CD4-positive, alpha-beta T cell treated with Interleukin-12 subunit alpha and Interleukin-12 subunit beta, for 1 hour (primary cell): ENCODE data around the gene RAB40C.
"Not testable (repeated sequence)": the region's sequence is repeated elsewhere in the genome, so short reads cannot be mapped to it uniquely, and the experiment has no call there.

Source experiments
- DNase-seq: peaks from one replicate; pipeline ENCODE4 v3.0.0-alpha.2; 2020

The RAB40C gene

DNA sequence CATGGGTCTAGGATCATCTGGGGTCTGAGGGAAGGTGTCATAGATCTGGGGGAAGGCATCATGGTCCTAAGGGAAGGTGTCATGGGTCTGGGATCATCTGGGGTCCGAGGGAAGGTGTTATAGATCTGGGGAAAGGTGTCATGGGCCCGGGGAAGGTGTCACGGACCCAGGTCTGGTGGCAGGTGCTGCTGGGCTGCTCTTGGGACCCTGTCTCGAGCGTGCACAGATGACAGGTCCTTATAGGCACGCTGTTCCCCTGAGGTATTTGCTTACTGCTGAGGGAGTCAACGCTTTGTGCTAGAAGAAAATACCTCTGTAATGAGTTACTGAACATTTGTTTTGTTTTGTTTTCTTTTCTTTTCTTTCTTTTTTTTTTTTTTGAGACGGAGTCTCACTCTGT, 1.4 kb downstream of the RAB40C start:
- no peak for DNase-seq

DNA sequence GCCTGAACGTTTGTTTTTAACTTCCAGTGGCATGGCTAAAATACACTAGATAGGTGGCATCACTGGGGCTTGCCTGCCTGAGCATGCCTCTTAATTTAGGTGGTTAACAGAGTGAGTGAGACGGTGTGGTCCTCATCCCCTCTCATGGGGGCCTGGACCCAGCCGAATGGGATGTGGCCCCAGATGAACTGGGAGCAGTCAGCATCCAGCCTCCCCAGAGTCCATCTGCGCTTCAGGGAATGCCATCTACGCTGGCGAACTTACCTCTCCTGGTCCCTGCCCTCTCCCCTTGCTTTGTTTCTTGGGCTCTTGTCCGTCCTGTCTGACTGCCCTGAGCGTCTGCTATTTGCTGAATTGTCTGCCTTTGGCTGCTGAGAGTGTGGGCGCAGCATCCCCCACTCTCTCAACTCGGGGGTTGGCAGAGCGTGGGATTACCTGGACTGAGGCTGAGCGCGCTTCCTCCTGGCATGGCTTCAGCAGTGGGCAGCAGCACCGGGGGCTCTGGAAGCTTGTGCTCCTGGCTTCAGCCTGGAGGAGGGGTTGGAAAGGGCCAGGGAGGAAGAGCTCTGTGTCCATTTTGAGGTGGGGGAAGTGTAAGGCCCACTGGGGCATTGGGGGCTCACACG, 2.1 kb downstream of the RAB40C start:
- DNase-seq, result no peak

DNA sequence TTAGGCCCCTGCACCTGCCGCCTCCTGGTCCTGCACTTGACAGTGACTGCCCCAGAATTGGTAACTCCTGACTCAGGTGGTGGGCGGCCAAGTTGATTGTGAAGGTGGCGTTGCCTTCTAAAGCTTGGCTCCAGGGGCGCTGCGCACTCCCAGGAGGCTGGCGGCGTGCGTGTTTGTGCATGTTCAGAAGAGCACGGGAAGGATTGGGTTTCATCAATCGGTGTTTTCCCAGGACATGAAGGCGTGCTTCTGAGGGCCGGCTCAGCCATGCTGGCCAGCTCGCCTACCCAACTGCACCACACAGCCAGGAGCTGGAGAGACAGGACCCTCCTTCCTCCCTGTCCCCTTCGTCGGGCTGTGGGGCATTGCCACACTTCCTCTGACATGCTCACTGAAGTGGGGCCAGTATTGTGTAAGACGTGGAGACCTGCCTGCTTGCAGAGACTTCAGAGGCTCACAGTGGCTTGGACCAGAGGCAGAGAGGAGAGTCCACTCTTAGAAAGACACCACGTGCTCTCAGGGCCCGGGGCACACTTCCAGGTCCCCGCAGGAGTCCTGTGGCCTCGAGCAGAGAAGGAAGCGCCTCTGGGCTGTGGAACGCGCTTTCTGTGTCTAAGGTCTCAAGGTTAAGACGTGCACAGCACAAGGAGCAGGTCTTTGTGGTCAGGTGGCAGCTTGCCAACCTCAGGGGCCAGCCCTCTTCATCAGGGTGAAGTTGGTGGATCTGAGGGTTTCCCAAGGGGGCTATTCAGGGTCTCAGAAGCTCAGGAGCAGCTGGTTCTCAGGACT, 2.8 kb downstream of the RAB40C start:
- DNase-seq, result no peak

DNA sequence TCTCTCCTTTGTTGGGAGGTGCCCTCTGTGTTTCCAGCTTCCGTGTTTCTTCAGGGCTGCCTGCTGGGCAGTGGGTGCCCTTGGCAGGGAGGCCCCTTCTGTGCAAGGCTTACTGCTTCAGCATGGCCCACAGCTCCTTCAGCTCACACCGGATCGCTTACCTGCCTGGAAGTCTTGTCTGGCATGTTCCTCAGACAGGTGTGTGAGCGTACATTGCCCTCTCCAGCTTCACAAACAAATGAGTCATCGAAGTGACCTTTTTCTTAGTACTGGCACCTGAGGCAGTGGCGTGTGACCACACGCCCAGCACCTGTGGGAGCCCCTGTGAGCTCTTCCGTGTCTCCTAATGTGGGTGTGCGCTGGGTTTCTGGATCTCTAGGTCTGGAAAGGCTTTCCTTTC, 3.5 kb downstream of the RAB40C start:
- DNase-seq, result no peak

DNA sequence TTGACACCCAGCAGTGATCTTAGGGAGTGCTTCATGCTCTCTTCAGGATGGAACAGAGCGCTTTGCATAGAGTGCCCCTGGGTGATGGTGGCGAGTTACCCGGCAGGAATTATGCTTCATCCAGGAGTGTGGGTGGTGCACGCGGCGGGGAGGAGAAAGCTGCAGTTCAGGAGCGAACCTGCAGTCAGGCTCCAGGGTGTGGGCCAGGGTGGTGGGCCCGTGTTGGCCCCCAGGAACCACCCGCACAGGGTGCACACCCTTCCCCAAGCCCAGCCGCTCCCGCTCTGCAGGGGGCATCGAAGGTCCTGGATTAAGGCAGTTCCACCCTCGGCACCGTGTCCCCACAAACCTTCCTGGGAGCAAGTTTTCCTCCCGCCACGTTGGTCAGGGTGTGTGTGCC, 3.9 kb downstream of the RAB40C start:
- no peak for DNase-seq

DNA sequence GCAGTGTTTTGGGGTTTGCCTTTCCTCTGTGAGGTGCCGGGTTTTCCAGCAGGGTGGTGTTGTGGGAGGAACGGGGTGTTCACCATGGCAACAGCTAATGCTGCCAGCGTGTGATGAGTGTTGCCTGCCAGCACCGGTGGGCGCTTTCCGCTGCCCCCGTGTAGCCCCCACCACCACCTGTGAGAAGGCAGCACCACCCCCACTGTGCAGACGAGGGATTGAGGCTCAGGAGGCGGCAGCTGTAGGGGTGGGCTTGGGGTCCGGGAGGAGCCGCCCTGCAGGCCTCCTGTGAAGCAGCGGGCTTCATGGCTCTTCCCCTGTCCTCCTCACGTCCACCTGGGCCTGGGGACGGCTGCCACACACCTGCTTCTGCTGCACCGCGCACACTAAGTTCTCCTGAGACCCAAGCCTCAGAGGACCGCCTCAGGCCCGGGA, 5.2 kb downstream of the RAB40C start:
- DNase-seq, result no peak

DNA sequence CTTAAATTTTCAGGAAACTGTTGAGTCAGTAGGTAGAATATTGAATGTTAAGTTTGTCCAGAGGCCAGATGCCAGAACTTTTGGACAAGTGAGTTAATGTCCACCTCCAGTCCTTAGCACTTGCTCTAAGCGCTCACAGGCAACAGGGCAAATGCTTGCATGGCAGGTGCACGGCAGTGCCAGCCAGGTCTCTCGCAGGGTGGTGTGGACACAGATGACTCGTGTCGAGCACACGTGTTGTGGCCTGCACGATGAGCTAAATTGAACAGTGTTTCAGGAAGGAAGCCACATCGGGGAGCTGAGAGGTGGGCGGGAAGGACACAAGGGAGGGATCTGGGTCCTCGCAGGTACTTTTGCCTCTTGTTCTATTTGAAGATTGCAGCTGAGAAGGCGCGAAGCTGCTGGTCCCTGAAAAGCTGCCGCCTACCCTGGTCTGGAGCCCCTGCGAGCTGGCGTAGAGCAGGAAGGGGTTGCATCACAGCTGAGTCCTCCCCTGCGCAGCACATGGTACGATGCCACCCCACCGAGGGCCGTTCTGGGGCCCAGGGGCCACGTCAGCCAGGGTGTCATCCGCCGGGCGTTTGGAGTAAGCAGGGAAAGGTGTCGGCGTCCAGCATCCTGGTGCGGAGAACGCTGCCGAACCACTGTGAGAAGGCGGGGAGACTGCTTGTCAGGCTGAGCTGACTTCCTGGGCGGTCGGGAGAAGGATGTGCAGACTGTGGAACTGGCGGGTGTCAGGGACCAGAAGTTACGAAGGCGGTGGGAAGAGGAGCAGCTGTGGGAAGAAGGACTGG, 6.3 kb downstream of the RAB40C start:
- no peak for DNase-seq

DNA sequence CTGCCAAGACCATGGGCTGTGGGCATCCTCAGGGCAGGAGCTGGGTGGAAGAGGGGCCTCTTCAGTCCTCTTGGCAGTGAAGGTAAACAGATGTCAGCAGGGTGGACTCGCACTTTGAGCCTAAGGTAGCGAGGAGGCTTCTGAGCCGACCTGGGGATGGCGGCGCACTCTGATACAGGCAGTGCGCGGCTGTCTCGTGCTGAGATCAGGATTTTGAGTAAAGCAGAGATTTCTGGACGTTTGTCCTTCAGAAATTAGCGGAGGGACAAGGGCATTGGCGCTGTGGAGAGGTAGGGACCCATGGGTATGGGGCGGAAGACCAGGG, 6.8 kb downstream of the RAB40C start:
- no peak for DNase-seq

DNA sequence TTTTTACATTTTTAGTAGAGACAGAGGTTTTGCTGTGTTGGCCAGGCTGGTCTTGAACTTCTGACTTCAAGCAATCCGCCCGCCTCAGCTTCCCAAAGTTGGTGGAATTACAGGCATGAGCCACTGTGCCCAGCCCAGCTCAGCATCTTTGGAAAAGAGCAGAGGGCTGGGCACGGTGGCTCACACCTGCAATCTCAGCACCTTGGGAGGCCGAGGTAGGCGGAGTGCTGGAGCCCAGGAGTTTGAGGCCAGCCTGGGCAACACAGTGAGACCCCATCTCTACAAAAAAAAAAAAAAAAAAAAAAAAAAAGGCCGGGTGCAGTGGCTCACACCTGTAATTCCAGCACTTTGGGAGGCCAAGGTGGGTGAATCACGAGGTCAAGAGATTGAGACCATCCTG, 7.8 kb downstream of the RAB40C start:
- DNase-seq, result not testable (repeated sequence)

DNA sequence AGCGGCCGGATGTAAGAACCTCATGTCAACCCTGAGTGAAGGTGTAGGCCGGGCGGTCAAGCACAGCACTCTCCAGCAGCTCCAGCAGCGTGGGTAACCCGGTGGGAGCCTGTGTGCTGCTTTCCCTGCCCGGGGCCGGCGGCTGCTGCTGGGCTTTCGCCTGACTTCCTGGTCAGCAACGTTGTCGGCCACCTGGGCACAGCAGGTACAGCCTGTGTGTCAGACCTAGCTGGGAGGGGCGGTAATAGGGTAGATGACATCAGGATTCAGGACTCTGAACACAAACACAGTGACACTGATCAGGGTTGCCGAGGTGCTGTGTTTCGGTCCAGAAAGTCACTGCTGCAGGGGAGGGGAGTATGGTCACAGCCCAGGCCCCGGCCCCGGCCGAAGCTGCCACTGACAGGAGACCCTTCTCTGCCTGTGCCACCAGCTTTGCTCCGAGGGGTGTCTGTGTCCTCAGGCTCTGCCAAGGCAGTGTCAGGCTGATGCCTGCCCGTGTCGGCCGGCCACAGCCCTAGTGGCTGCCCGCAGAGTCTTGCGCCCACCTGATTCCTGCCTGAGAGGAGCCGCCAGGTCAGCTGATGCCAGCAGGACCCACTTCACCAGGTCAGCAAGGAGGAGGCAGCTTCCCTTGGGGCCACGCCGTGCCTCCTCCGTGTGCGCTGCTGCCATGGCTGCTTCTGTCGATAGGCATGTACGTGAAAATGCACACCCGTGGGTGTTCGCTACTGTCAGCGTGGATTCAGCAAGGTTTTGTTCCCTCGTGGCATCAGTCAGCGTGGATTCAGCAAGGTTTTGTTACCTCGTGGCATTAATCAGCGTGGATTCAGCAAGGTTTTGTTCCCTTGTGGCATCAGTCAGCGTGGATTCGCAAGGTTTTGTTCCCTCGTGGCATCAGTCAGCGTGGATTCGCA, 9.2 kb downstream of the RAB40C start:
- no peak for DNase-seq

DNA sequence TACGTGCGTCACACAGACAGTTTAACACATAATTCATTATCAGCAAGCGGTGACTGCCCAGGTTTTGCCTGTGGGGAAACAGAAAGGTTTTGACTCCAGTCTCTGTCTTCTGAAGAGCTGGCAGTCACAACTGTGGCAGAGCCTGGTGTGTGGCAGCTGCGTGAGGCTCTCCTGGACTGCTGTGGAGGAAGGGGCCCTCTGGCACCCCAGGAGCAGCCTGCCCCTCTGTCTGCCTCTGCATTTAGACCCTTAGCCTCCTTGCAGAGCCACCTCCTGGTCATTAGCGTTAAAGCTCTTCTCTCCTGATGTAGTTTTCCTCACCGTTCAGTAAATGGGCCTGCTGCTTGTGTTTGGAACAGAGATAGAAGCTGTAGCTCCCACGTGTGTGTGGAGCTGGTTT, 10.9 kb downstream of the RAB40C start:
- no peak for DNase-seq

DNA sequence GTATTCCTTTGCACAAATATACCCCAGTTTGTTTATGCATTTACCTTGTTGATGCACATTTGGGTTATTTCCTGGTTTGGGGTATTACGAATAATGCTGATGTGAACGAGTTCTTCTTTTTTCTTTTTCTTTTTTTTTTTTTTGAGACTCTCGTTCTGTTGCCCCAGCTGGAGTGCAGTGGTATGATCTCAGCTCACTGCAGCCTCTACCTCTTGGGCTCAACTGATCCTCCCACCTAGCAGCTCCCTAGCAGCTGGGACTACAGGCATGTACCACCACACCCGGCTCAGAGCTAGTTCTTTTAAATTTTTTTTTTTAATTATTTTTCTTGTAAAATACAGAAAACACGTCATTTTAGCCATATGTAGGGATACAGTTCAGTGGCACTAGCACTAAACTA, 14.1 kb downstream of the RAB40C start:
- no peak for DNase-seq

DNA sequence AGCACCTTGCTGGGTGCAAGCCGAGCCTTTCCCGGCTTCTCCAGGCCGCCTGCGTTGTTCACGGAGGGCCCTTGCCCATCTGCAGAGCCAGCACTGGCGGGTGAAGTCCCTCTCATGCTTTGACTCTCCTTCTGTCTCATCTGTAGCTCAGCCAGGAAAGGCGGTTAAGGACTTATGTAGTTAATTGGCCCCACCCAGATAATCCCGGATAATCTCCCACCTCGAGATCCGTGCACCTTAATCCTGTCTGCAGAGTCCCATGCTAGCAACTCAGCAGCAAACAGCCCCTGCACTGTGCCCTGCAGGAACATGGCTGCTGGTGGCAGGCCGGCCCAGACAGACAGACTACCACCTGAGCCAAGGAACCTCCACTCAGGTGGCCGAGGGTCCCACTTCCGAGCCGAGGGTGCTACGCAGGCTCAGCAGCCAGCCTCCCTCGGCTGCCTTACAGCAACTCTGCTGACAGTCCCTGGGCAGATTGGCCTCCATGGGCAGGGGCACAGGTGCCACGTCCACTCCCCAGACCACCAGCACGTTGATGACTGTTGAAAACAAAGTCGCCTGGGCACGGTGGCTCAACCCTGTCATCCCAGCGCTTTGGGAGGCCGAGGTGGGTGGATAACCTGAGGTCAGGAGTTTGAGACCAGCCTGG, 16.9 kb downstream of the RAB40C start:
- DNase-seq, result no peak

DNA sequence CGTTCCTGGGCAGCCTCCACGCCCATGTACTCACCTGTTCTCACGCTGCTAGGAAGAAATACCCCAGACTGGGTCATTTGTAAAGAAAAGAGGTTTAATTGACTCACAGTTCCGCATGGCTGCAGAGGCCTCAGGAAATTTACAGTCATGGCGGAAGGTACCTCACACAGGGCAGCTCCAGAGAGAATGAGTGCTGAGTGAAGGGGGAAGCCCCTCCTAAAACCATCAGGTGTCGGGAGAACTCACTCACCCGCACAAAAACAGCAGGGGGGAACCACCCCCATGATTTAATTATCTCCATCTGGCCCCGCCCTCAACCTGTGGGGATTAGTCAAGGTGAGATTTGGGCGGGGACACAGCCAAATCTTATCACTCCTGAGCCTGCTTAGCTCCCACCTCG, 18.2 kb downstream of the RAB40C start:
- DNase-seq, result no peak

DNA sequence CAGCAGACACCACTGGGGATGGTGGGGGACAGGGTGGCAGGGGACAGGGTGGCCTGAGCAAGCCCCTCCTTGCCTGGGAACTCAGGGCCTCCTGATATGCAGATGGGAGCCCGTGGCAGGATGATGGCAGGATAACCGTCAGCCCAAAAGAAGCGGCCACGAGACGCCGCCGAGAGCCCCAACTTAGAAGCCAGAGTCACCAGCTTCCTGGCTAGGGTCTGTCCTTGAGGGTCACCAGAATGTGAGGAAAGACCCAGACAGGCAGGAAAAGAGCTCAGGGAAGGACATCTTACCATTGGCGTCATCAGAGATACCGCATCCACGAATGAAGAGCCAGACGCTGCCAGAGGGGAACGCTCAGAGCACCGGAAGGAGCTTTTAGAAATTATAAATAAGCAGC, 19.4 kb downstream of the RAB40C start:
- DNase-seq, result no peak

DNA sequence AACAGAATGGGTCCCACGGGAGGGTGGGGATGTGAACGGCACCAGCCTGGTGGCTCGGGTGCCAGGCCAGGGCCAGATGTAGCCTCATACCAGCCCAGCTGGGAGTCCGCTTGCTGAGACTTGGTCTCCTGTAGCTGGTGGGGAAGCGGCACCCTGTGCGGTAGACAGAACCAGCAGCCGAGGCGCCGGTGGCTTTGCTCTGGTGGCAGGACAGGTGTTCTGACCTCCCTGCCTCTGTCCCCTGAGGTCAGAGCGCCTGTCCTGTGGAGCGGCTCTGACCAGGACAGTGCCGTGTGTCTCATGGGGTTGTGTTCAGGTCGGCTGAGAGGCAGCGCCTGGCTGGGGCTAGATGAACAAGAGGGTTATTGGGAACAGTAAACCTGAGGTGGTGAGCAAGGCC, 20.1 kb downstream of the RAB40C start:
- DNase-seq, result no peak

DNA sequence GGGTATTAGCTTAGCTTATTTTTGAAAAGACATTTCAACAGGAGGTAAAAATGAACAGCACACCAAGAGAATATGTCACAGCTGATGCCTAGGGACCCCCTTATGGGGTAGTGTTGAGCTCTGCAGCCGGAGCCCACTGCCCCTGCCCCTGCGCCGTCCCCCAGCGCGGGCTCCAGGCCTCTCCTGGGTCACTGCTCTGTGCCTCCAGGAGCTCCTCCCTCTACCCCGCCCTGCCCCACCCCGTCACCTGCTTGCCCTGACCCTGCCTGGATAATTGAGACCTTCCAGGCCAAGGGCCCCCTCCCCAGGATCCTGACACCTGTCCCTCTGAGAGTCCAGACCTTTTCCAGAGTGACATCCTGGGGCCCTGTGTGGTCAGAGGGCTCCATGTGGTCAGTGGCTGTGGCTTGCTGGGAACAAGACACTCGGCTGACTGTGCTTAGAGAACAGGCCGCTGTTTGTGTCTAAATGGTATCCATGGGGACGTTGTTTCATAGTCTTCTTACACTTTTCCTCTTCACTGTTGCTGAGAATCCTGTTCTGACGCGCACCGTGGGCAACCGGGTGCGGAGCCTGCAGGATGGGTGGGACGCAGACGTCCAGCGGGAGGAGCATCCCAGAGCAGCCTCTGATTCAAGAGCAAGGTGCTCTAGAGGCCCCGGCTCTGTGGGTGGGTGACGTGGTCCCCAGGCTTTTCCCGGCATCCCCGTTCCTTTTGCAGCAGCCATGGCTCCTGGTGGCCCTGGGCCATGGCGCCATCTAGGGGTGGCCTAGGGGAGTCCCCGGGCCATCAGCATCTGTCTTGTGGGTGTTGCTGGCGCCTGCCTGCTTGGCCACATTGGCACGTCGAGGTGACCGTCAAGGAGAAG, 20.9 kb downstream of the RAB40C start:
- peak; percentile 62 for DNase-seq

DNA sequence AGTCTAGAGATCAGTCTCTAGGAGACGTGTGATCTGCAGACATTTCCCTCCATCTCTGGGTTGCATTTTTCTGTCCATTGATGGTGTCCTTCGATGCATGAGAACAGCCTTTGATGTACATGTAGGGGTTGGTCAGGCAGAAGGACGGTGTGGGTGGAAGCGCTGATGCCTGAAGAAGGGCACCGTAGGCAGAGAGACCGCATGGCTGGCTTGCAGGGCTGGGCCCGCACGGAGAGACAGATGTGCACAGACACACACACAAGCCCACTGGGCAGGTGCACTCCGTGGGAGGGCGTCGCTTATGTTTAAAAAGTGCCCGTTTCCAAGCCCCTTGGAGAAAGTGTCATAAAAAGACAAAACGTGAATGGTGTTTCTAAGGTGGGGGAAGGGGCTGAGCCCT, 25.3 kb downstream of the RAB40C start:
- DNase-seq, result no peak

DNA sequence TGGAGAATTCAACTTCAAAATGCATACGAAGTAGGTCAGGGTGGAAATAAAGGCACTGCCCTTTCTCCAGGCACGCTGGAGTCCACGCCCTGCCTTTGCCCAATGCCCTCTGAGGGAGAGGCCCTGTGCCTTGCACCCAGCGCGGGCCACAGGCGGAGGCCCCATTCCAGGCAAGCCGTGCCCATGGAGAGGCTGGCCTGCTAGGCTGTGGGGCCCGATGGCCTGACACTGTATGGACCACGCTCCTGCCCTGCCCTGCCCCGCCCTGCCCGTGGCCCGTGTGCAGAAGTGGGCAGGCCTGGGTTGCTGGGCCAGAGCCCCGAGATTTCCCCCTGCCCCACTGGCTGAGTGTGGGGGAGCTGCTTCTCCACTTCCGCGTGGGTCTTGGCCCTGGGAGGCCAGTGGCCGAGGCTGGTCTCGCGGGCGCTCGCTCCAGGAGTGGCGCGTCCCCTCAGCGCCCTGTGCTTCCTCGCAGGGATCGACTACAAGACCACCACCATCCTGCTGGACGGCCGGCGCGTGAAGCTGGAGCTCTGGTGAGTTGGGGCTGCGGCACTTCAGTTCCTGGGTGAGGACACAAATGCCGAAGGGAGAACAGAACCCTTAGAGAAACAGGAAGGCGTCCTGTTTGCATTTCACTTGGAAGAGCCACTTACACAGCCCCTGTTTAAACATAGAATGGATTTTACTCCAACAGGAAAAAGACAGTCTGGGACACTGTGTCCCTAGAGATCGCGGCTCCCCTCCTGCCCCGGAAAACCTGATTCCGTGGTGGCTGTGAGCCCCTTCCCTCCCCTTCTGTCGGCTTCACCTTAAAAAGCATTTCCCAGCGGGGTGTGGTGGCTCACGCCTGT, 27.1 kb downstream of the RAB40C start:
- no peak for DNase-seq

DNA sequence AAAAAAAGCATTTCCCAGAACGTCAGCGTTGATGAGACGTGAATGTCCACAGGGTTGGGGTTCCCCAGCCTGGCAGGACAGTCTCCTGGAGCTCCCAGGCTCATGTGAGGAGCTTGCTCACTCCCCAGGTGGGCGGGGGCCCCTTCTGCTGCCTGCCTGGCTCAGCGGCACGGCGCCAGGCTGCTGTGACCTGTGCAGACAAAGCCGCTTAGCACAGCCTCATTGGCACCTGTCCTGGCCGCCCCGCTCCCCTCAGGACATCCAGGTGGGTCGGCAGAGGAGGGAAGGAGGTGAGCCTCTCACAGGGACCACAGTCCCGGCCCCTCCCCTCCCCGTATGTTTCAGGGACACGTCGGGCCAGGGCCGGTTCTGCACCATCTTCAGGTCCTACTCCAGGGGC, 28.0 kb downstream of the RAB40C start:
- DNase-seq, result no peak
